Epithelial cell of alveolus of lung (primary cell): ENCODE data around the gene NCSTN. TPM values are rescaled to one million over a fixed set of nuclear protein-coding genes. Genes with fewer than 3 reads are reported as not detected.

Source experiments
- total RNA-seq: library from RNA; depleted of rRNA; stranded (reverse); fragments of >200 nt; gene quantifications from 2 replicates; pipeline ENCODE4 v1.2.1, GENCODE V29; 2015

NCSTN gene
- total RNA-seq: 76.6 and 91.3 TPM in 2 replicates

DNA sequence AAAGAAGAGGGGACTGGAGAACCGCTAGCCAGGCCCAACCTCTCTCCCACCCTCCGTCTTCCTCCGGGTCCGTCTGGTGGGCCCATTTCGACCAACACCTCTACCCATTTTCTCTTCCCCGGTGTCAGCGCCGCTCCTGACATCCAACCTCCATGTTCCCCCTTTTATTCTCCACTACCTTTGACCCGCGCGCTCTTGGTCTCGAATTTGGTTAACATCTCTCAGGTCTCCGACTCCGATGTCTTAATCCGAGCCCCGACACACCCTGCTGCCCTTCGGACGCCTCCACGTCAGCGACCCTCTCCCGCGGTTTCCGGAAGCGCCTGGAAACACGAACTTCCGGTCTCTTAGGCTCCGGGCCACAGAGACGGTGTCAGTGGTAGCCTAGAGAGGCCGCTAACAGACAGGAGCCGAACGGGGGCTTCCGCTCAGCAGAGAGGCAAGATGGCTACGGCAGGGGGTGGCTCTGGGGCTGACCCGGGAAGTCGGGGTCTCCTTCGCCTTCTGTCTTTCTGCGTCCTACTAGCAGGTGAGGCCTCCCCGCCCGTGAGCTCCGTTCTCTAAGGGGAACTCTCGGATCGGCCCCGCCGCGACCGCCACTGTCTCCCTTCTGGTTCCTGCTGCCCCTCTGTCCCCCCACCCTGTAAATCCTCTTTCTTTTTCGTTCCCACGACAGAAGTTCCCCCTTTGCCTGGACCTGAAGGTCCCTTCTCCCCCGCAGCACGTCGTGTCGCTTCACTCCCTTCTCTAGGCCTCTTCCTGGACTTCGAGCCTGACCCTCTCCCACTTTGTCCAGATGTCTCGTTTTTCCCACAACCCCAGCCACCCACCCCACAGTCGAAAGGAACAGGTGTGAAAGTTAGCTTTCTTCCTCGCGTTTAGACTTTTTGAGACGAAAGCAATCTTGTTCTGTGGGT, at the start of gene NCSTN, which contains the start of gene COPA:
TSS of gene NCSTN (plus strand) at position 431 of the 917 bp plus-strand sequence. CDS start at position 445, 14 bp downstream.
TSS of gene COPA (minus strand) at position 298 of the 917 bp plus-strand sequence. CDS start at position 218, 80 bp downstream.

DNA sequence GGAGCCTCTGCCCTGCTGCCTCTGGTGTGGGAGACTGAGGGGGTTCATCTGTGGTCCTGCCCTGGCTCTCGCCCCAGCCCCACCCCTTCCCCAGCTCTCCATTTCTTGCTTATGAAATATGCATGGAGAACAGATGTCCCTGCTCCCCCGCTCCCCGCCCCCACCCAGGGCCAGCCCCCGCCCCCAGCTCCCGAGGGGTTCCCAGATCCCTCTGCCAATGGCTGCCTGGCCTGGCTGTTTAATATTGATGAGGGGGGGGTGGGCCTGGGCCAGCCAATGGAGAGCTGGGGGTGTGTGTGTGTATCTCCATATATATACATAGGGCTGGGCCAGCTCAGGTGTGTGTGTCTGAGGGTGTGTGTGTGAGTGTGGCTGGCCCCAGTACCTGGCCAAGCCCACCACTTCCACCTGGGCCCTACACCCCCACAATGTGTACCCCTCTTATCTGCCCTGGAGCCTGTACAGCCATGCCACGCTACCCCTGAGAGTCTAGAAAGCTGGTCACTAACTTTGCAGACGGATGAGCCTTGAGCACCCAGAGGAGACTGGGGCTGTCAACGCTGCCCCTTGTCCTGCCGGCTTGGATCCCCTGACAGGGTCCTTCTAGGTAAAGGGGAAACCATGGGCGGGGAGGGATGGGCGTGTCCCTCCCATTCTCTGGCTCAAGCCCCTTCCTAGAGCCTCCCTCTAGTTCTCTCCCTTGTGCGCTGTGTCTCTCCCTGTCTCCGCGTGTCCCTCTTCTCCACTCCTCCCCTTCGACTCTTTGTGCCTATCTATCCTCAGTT, 23.7 kb downstream of the NCSTN start, which contains the start of gene NHLH1:
TSS of gene NHLH1 (plus strand) at position 341 of the 785 bp plus-strand sequence. CDS start 3,661 bp downstream, outside the sequence.

DNA sequence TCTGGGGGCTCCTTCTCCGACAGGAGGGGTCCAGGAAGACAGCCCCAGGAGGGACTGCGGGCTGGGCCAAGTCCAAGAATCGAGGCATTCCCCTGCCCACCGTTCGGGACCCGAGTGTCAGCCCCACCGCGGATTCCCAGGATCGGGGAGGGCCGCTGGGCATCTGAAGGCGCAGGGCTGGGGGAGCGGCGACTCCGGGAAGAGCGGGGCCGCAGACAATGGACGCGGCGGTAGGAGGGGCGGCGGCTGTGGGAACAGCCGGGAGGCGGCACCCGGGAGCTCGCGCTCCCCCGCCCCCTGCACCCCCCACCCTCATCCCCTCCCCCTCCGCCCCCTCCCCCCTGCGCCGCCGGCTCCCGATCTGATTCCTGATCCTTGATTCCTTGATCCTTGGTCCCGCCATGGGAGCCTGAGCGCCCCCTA, 57.1 kb downstream of the NCSTN start, which contains the start of gene VANGL2:
TSS of gene VANGL2 (plus strand) at position 342 of the 423 bp plus-strand sequence. CDS start 15,274 bp downstream, outside the sequence.

Other genes starting within 250 kb of the NCSTN start
- 12.7 and 22.9 TPM in 2 replicates for gene IGSF8, start 244.8 kb upstream of the NCSTN start, total RNA-seq
- 0.24 and 1.0 TPM in 2 replicates for gene ATP1A2, start 227.6 kb upstream of the NCSTN start, total RNA-seq
- gene ATP1A4, start 191.8 kb upstream of the NCSTN start, total RNA-seq: not detected in 2 replicates
- not detected in 2 replicates for gene CASQ1, start 152.8 kb upstream of the NCSTN start, total RNA-seq
- gene PEA15, start 138.0 kb upstream of the NCSTN start, total RNA-seq: 40.1 and 68.7 TPM in 2 replicates
- gene DCAF8, start 80.8 kb upstream of the NCSTN start, total RNA-seq: 46.0 and 58.0 TPM in 2 replicates
- 38.5 and 86.6 TPM in 2 replicates for gene PEX19, start 58.2 kb upstream of the NCSTN start, total RNA-seq
- 126 and 209 TPM in 2 replicates for gene COPA, start 133 bp upstream of the NCSTN start, total RNA-seq
- not detected in 2 replicates for gene NHLH1, start 23.7 kb downstream of the NCSTN start, total RNA-seq
- 2.6 and 7.6 TPM in 2 replicates for gene VANGL2, start 57.2 kb downstream of the NCSTN start, total RNA-seq
- gene SLAMF6, start 179.9 kb downstream of the NCSTN start, total RNA-seq: not detected in 2 replicates
- not detected in 2 replicates for gene CD84, start 236.1 kb downstream of the NCSTN start, total RNA-seq